K562 (cell line): Measurements from ENCODE around the gene TMC8. TPM values are rescaled to one million over a fixed set of nuclear protein-coding genes. Genes with fewer than 3 reads are reported as not detected.

ENCODE experiments used
- ATAC-seq: fragments of 200-7000 bp; cut with Tn5 transposase; 3 replicates; pipeline ENCODE4 v1.9.1; 2020; ENCODE audit warnings: moderate library complexity
- BruUV-seq: library from RNA; stranded (reverse); fragments of 400-500 nt; replicated peaks from 2 replicates; lab custom pipeline; 2021; lab: Mats Ljungman, UMichigan
- CTCF ChIA-PET: fragments of 300-600 bp; formaldehyde crosslinking; extraction: SDS; loops from one replicate; lab custom pipeline; 2021; ENCODE audit warnings: low intra/inter-chr PET ratio; lab: Yijun Ruan, JAX
- POLR2A ChIA-PET: fragments of 300-600, 350-650 bp; sonication (Branson Sonifier 250); formaldehyde crosslinking; extraction: SDS; loops from one replicate; lab custom pipeline; 2021; ENCODE audit warnings: antibody characterized with exemption, inconsistent platforms; lab: Yijun Ruan, JAX
- DNase-seq, 4 experiments: peaks; one replicate each; pipeline versions ENCODE4 v3.0.0 to v3.0.0-alpha.2; 2011 to 2018; ENCODE audit warnings: low spot score in 3 of 4, mixed read lengths in 3 of 4; ENCODE audit errors: extremely low read depth in 1 of 4
- FAIRE-seq: peaks from 2 replicates; lab custom pipeline; 2011; peaks lifted over from hg19 to GRCh38; lab: Jason Lieb, UNC
- H2AFZ ChIP-seq: 2 replicates; pipeline ENCODE4 v1.6.0; 2011; ENCODE audit warnings: low read depth, low read length, control low read depth, inconsistent platforms
- H3K27ac ChIP-seq: fragments of 200-600 bp; 3 replicates; pipeline ENCODE4 v1.8.0; 2011; ENCODE audit warnings: low read depth, mild to moderate bottlenecking, control low read depth, inconsistent platforms, low read length, moderate library complexity, mixed read lengths; ENCODE audit errors: extremely low read depth
- H3K27me3 ChIP-seq, 2 experiments: fragments of 300-600 bp in 1 of 2; 2 replicates in 1 of 2; 3 replicates in 1 of 2; pipeline versions ENCODE4 v1.6.0 to v1.8.0; 2011; ENCODE audit warnings: inconsistent platforms in 2 of 2, low read length in 2 of 2, mild to moderate bottlenecking in 1 of 2, mixed read lengths in 1 of 2, moderate library complexity in 1 of 2; ENCODE audit not compliant: control insufficient read depth in 2 of 2, insufficient read depth in 2 of 2
- H3K36me3 ChIP-seq: fragments of 300-600 bp; 3 replicates; pipeline ENCODE4 v1.8.0; 2011; ENCODE audit warnings: mild to moderate bottlenecking, low read length, inconsistent platforms; ENCODE audit not compliant: control insufficient read depth, insufficient read depth
- H3K4me1 ChIP-seq, 2 experiments: fragments of 200-600 bp in 1 of 2; replicated peaks in 1 of 2; 2 replicates in 1 of 2; 3 replicates in 1 of 2; pipeline versions ENCODE4 v1.5.1 to v1.8.0; 2011; ENCODE audit warnings: inconsistent platforms in 2 of 2, low read length in 2 of 2, mild to moderate bottlenecking in 1 of 2, mixed read lengths in 1 of 2, moderate library complexity in 1 of 2; ENCODE audit not compliant: control insufficient read depth in 2 of 2, insufficient read depth in 2 of 2
- H3K4me2 ChIP-seq: 2 replicates; pipeline ENCODE4 v1.6.1; 2011; ENCODE audit warnings: low read length, control low read depth, inconsistent platforms, mixed read lengths; ENCODE audit not compliant: insufficient read depth
- H3K4me3 ChIP-seq: fragments of 200-600 bp; sonication (generic), shearing (Covaris generic); 2 replicates; pipeline ENCODE4 v1.5.1; 2016; ENCODE audit warnings: control low read depth, inconsistent platforms
- H3K79me2 ChIP-seq: fragments of 200-600 bp; 3 replicates; pipeline ENCODE4 v1.8.0; 2011; ENCODE audit warnings: low read length, inconsistent platforms; ENCODE audit not compliant: control insufficient read depth, insufficient read depth
- H3K9ac ChIP-seq, 2 experiments: 2 replicates each; pipeline versions ENCODE4 v1.6.0 to v1.6.1; 2011; ENCODE audit warnings: low read depth in 2 of 2, low read length in 2 of 2, control low read depth in 1 of 2, inconsistent platforms in 1 of 2, mild to moderate bottlenecking in 1 of 2, mixed read lengths in 1 of 2; ENCODE audit not compliant: insufficient read depth in 1 of 2
- H3K9me1 ChIP-seq: one replicate; pipeline ENCODE4 v1.6.0; 2011; ENCODE audit warnings: inconsistent platforms, mild to moderate bottlenecking, low read length, moderate library complexity; ENCODE audit not compliant: control insufficient read depth, insufficient read depth
- H3K9me3 ChIP-seq: replicated peaks from 2 replicates; pipeline ENCODE4 v1.5.1; 2011; ENCODE audit warnings: low read depth, low read length, inconsistent platforms; ENCODE audit not compliant: control insufficient read depth, insufficient read depth
- H4K20me1 ChIP-seq: replicated peaks from 2 replicates; pipeline ENCODE4 v1.6.1; 2011; ENCODE audit warnings: low read length, inconsistent platforms, mixed read lengths; ENCODE audit not compliant: control insufficient read depth, insufficient read depth
- CHD2 ChIP-seq: IDR thresholded peaks from 2 replicates; pipeline ENCODE4 v1.6.1; 2011; ENCODE audit warnings: low read depth, low read length
- EGR1 ChIP-seq: fragments of 450-650 bp; conservative IDR thresholded peaks from 2 replicates; pipeline ENCODE4 v1.6.1; 2017; ENCODE audit warnings: mild to moderate bottlenecking
- ETV6 ChIP-seq, 3 experiments: fragments of 150-350 bp in 1 of 3; sonication (generic) in 1 of 3; formaldehyde crosslinking in 1 of 3; IDR thresholded peaks; 2 replicates each; pipeline versions ENCODE4 v1.6.1 to v1.8.0; 2014 to 2022; ENCODE audit warnings: borderline replicate concordance in 2 of 3, low read depth in 2 of 3, antibody characterized with exemption in 1 of 3, low read length in 1 of 3, mild to moderate bottlenecking in 1 of 3, missing genetic modification reagents in 1 of 3
- FIP1L1 ChIP-seq: fragments of 200-400 bp; formaldehyde crosslinking; IDR thresholded peaks from 2 replicates; pipeline ENCODE4 v1.6.1; 2018; ENCODE audit warnings: mild to moderate bottlenecking, low read depth, low read length; ENCODE audit not compliant: poor library complexity, severe bottlenecking
- HIVEP1 ChIP-seq: fragments of 250-450 bp; sonication (Bioruptor Pico); IDR thresholded peaks from 2 replicates; pipeline ENCODE4 v1.4.0; 2020; ENCODE audit warnings: mild to moderate bottlenecking
- MAX ChIP-seq: sonication (generic); formaldehyde crosslinking; IDR thresholded peaks from 2 replicates; pipeline ENCODE4 v1.9.0; 2022; ENCODE audit warnings: mild to moderate bottlenecking, missing genetic modification reagents
- POLR2G ChIP-seq: fragments of 200-400 bp; formaldehyde crosslinking; IDR thresholded peaks from 2 replicates; pipeline ENCODE4 v1.6.1; 2017; ENCODE audit warnings: low read depth, mild to moderate bottlenecking, antibody characterized with exemption, low read length, moderate library complexity
- RAD21 ChIP-seq, 2 experiments: fragments of 250-450 bp in 1 of 2; fragments of 450-650 bp in 1 of 2; sonication (Bioruptor Pico) in 1 of 2; formaldehyde crosslinking in 1 of 2; IDR thresholded peaks in 1 of 2; conservative IDR thresholded peaks in 1 of 2; 2 replicates each; pipeline versions ENCODE4 v1.4.0 to v1.8.0; 2020 to 2022; ENCODE audit warnings: mild to moderate bottlenecking in 2 of 2, moderate library complexity in 1 of 2
- RBFOX2 ChIP-seq: fragments of 200-400 bp; formaldehyde crosslinking; IDR thresholded peaks from 2 replicates; pipeline ENCODE4 v1.6.1; 2017; ENCODE audit warnings: low read depth, mild to moderate bottlenecking, low read length, moderate library complexity
- RBM22 ChIP-seq: fragments of 200-400 bp; formaldehyde crosslinking; IDR thresholded peaks from 2 replicates; pipeline ENCODE4 v1.6.1; 2018; ENCODE audit warnings: low read length, low read depth; ENCODE audit not compliant: poor library complexity, severe bottlenecking
- RBM39 ChIP-seq: fragments of 200-400 bp; formaldehyde crosslinking; optimal IDR thresholded peaks from 2 replicates; pipeline ENCODE3; 2018; ENCODE audit warnings: low read depth, low read length
- SRSF9 ChIP-seq: fragments of 200-400 bp; formaldehyde crosslinking; IDR thresholded peaks from 2 replicates; pipeline ENCODE4 v1.6.1; 2017; ENCODE audit warnings: low read depth, low read length, borderline replicate concordance
- TGIF2 ChIP-seq: sonication (generic); formaldehyde crosslinking; IDR thresholded peaks from 2 replicates; pipeline ENCODE4 v1.8.1; 2022; ENCODE audit warnings: mild to moderate bottlenecking, missing genetic modification reagents, moderate library complexity
- ZBTB26 ChIP-seq: fragments of 450-650 bp; formaldehyde crosslinking; IDR thresholded peaks from 2 replicates; pipeline ENCODE4 v1.4.0; 2022; ENCODE audit warnings: missing genetic modification characterization
- ZNF124 ChIP-seq: sonication (generic); formaldehyde crosslinking; IDR thresholded peaks from 2 replicates; pipeline ENCODE4 v1.8.1; 2022; ENCODE audit warnings: missing genetic modification reagents
- ZNF445 ChIP-seq: fragments of 250-450 bp; sonication (Bioruptor Pico); IDR thresholded peaks from 2 replicates; pipeline ENCODE4 v1.4.0; 2020; ENCODE audit warnings: low read depth, mild to moderate bottlenecking, moderate library complexity
- WGBS: fragments of 100-300 bp; shearing (Covaris generic); methylation state at CpG from one replicate; pipeline ENCODE4 v1.1.6; 2016; ENCODE audit warnings: low coverage, mixed read lengths; ENCODE audit not compliant: insufficient coverage; ENCODE audit errors: missing lambda C conversion rate; 5-methylcytosine and 5-hydroxymethylcytosine counted together
- in situ Hi-C: fragments of 300-500 bp; cut with MboI; formaldehyde crosslinking; loops from 4 replicates; pipeline ENCODE4 v1.15.0; 2018; ENCODE audit warnings: inconsistent platforms, mixed read lengths
- intact Hi-C: fragments of 100-400 bp; cut with micrococcal nuclease; formaldehyde crosslinking; loops from 2 replicates; pipeline ENCODE4 v1.14.2; 2022
- polyA plus RNA-seq, 8 experiments: library from polyadenylated mRNA; depleted of rRNA in 4 of 8; stranded (reverse) in 5 of 8; unstranded in 3 of 8; fragments of >200 nt; fragmentation: Nextera tagmentation in 2 of 8; fragmentation: Illumina TruSeq in 1 of 8; extraction: Ambion mirVana in 2 of 8; extraction: Trizol in 1 of 8; gene quantifications; 2 replicates each; pipeline versions ENCODE4 v1.2.1 to v1.2.3, GENCODE V29; 2011 to 2014; ENCODE audit warnings: inconsistent platforms in 1 of 8, missing spikeins in 1 of 8
- total RNA-seq, 7 experiments: library from RNA; depleted of rRNA in 6 of 7; stranded (reverse); fragments of >200 nt in 6 of 7; fragmentation: Illumina TruSeq in 2 of 7; extraction: Trizol in 2 of 7; gene quantifications; 2 replicates each; pipeline versions ENCODE4 v1.2.1 to v1.2.3, GENCODE V29; 2011 to 2021; ENCODE audit warnings: low replicate concordance in 1 of 7

TMC8 gene
- total and polyA plus RNA-seq, 9 of the 15 experiments (the other 6 are each of a cell fraction or from before 2014, with no cell fraction given): 0.13 to 10.9 (median 2.8) TPM

- H4K20me1 ChIP-seq: peaks cover 17% of the 10 kb centered on the region
- intact Hi-C loops (loop anchor here (1.0 kb wide), 2 partner anchors 64 to 93 kb away; no protein-coding TSS in a partner anchor), in situ Hi-C loops (loop anchor here (5.0 kb wide), 1 partner anchor 60 kb away; no protein-coding TSS in a partner anchor)
- ChIA-PET CTCF (interaction anchor here (0.8 to 2.4 kb wide), 4 partner anchors 64 to 310 kb away, joined by 3 to 34 read pairs (median 13); partner anchors contain the start of gene AFMID), POLR2A (interaction anchor here (0.5 to 3.3 kb wide), 6 partner anchors 11 to 75 kb away, joined by 3 to 25 read pairs (median 4); partner anchors contain the start of genes AFMID, TK1 and TMC6)
- ATAC-seq (no peak; the same call in 2 of the 3 replicates), DNase-seq (no peak), FAIRE-seq (no peak)
- H3K4me2 ChIP-seq: no peak overlapping the region
- H3K27me3 ChIP-seq: no peaks in the 10 kb centered on the region
- no peaks in the 10 kb centered on the region for H3K9me1 ChIP-seq
- 0 out of 3 replicates have a peak overlapping the region, but pooled peaks have one; percentile 34 for H3K27ac ChIP-seq
- TF ChIP-seq TGIF2: no peak
- TF ChIP-seq CHD2: peak; percentile 17; the same call in 1 of the 2 replicates
- TF ChIP-seq ETV6 (IDR thresholded peaks at IDR 0.05; ENCODE audit: borderline replicate concordance in 1 of 2, low read depth in 2 of 2, low read length in 1 of 2): no peak
- no peak for TF ChIP-seq ETV6 (CRISPR knock-in tag; IDR thresholded peaks at IDR 0.05; ENCODE audit: borderline replicate concordance)
- no peak for TF ChIP-seq MAX (CRISPR knock-in tag)
- no peak for TF ChIP-seq EGR1
- TF ChIP-seq POLR2G: peak; percentile 88
- TF ChIP-seq RBM39: no peak
- TF ChIP-seq ZNF124 (CRISPR knock-in tag): no peak
- TF ChIP-seq FIP1L1: peak; percentile 57
- no peak for TF ChIP-seq RAD21 (CRISPR knock-in tag; conservative IDR thresholded peaks at IDR 0.05 in 1 of 2, IDR thresholded peaks at IDR 0.05 in 1 of 2)
- no peak for TF ChIP-seq ZBTB26 (CRISPR knock-in tag)
- TF ChIP-seq ZNF445: no peak
- no peak for TF ChIP-seq SRSF9
- peak; percentile 72 for TF ChIP-seq RBFOX2
- no peak for TF ChIP-seq HIVEP1 (CRISPR knock-in tag)
- TF ChIP-seq RBM22: peak; percentile 63
- H3K79me2 ChIP-seq: peaks cover 13% of the 10 kb centered on the region; the same call in 2 of the 3 replicates
- WGBS: 94% methylated on average over 25 of the region's 28 CpGs
- H3K36me3 ChIP-seq: peaks cover 89% of the 10 kb centered on the region
- no TSS peak for BruUV-seq
- no peaks in the 10 kb centered on the region for H3K9me3 ChIP-seq
- no peak overlapping the region for H2AFZ ChIP-seq
- peaks cover 0 to 44% of the 10 kb centered on the region in 2 experiments; a peak in 2 of 5 replicates for H3K4me1 ChIP-seq
- H3K9ac ChIP-seq: no peak overlapping the region
- no peak overlapping the region for H3K4me3 ChIP-seq
Measured at GRCh38 chr17:78111727-78112517, 18.6 kb upstream of the TMC8 start.
